ENCODE data around the gene MAST2.
"Not testable (repeated sequence)": the region's sequence is repeated elsewhere in the genome, so short reads cannot be mapped to it uniquely, and the experiment has no call there.

Gene MAST2

GRCh38 chr1:45862008-45862407, 58.6 kb downstream of the MAST2 start:
- no peak for DNase-seq (ENCODE audit: low spot score)
- no peak for TF ChIP-seq CTCF (IDR thresholded peaks at IDR 0.05; ENCODE audit: borderline replicate concordance, control extremely low read depth, extremely low read depth, insufficient read depth, missing control alignments)
- in situ Hi-C loops (cut with MboI; ENCODE audit: low sequenced_read_pairs, unreplicated experiment) = no loop called here

- no peak for TF ChIP-seq CTCF (IDR thresholded peaks at IDR 0.05; ENCODE audit: borderline replicate concordance, control extremely low read depth, extremely low read depth, insufficient read depth, missing control alignments)
- DNase-seq (ENCODE audit: low spot score) = no peak
- in situ Hi-C loops (cut with MboI; ENCODE audit: low sequenced_read_pairs, unreplicated experiment) = no loop called here
These were observed 59.8 kb downstream of the MAST2 start for GRCh38 chr1:45863218-45863617.

- in situ Hi-C loops (cut with MboI; ENCODE audit: low sequenced_read_pairs, unreplicated experiment) = no loop called here
These were observed 61.0 kb downstream of the MAST2 start for GRCh38 chr1:45864167-45865106.

DNA sequence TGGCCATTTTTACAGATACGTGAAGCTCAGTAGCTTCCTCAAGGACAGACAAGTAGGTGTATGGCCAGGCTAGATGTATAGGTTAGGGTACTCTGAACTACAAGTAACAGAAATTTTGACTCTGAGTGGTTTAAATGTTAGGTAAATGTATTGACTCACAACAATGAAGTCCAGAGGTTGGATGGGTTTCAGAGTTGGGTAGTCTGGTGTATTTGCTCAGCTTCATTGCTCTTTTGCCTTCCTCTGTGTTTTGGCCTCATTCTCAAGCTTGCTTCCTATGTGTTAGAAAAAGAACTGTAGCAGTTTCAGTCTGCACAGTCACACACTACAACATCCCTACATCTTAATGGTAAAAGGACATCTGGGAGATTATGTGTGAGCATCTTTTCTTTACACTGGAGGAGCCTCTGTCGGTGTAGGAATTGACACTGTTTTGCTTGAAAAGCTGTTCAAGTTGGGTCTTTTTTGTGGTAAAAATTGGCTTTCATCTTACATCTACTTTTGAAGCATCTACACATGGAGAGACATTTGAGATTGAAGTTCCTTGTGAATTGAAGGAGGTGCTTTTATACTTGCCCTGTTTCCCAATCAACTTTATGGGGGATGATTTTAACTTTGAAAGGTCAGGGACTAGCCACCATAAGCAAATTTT, 64.4 kb downstream of the MAST2 start:
- in situ Hi-C loops (cut with MboI; ENCODE audit: low sequenced_read_pairs, unreplicated experiment) = no loop called here
- no peak for DNase-seq (ENCODE audit: low spot score)
- TF ChIP-seq CTCF (IDR thresholded peaks at IDR 0.05; ENCODE audit: borderline replicate concordance, control extremely low read depth, extremely low read depth, insufficient read depth, missing control alignments) = no peak

More at GRCh38 chr1:45864167-45865106, 61.0 kb downstream of the MAST2 start:
- no peak for TF ChIP-seq CTCF (IDR thresholded peaks at IDR 0.05; ENCODE audit: borderline replicate concordance, control extremely low read depth, extremely low read depth, insufficient read depth, missing control alignments)
- DNase-seq (ENCODE audit: low spot score) = no peak

DNA sequence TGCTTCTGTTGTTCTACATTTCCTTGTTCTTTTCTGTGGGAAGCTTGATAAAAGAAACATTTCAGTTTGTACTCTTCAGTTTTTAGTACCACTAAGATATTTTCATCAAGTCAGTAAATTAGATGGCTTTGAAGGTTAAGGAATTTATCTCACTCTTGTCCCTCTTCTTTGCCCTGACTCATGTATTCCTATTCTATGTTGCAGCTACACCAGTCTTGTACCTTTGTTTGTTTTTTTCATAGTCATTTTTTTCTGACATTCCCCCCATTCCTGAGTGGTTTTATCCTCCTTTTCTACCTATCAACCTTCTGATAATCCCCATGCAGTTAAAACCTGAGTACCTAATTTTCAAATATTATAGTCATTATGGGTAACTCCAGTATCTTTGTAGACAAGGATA, 65.4 kb downstream of the MAST2 start:
- no peak for DNase-seq (ENCODE audit: low spot score)
- no peak for TF ChIP-seq CTCF (IDR thresholded peaks at IDR 0.05; ENCODE audit: borderline replicate concordance, control extremely low read depth, extremely low read depth, insufficient read depth, missing control alignments)
- in situ Hi-C loops (cut with MboI; ENCODE audit: low sequenced_read_pairs, unreplicated experiment) = no loop called here

DNA sequence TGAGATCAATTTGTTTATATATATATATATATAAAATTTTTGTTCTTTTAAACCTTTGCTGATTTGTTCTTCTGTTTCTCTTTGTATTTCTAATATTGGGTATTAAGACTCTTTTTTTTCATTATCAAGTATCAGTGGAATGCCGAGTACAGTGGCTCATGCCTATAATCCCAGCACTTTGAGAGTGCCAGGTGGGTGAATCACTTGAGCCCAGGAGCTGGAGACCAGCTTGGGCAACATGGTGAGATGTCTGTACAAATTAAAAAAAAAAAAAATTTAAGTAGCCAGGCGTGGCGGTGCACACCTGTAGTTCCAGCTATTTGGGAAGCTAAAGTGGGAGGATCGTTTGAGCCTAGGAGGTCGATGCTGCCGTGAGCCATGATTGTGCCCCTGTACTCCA, 67.1 kb downstream of the MAST2 start:
- in situ Hi-C loops (cut with MboI; ENCODE audit: low sequenced_read_pairs, unreplicated experiment) = no loop called here
- no peak for TF ChIP-seq CTCF (IDR thresholded peaks at IDR 0.05; ENCODE audit: borderline replicate concordance, control extremely low read depth, extremely low read depth, insufficient read depth, missing control alignments)
- no peak for DNase-seq (ENCODE audit: low spot score)

DNA sequence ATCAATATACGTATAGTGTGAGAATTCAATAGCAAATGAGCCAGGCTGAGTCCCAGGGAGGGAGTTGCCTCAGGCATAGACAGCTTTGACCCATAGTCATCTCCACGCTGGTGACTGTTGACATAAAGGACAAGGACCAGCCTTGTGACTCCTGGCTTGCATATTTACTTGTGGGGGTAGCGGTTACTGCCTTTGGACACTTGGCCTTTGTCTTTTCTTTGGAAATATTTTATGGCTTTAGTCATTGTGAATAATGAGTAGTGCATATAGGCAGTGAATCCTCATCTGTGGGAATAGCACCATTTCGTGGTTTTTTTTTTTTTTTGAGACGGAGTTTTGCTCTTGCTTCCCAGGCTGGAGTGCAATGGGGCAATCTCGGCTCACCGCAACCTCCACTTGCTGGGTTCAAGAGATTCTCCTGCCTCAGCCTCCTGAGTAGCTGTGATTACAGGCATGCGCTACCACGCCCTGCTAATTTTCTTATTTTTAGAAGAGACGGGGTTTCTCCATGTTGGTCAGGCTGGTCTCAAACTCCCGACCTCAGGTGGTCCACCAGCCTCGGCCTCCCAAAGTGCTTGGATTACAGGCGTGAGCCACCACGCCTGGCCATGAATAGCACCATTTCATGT, 68.9 kb downstream of the MAST2 start:
- in situ Hi-C loops (cut with MboI; ENCODE audit: low sequenced_read_pairs, unreplicated experiment); DNase-seq (ENCODE audit: low spot score): not testable (repeated sequence)
